Gastroesophageal sphincter (tissue), 4 donors: ENCODE data around the gene EMP1. TPM values are rescaled to one million over a fixed set of nuclear protein-coding genes. Genes with fewer than 3 reads are reported as not detected.

Source experiments
- ATAC-seq: fragments of 150-250 bp; one replicate; pipeline ENCODE4 v1.9.1; 2016; ENCODE audit warnings: mild to moderate bottlenecking, moderate library complexity
- H3K27ac ChIP-seq, 4 donors: fragments of 200-600 bp; sonication (generic) in 3 of 4; 1 replicate in 3 of 4; 2 replicates in 1 of 4; pipeline ENCODE4 v1.5.1; 2016 to 2019
- H3K27me3 ChIP-seq: fragments of 200-600 bp; sonication (generic); one replicate; pipeline ENCODE4 v1.5.1; 2019
- H3K36me3 ChIP-seq, 2 donors: fragments of 200-600 bp; sonication (generic); one replicate each; pipeline ENCODE4 v1.5.1; 2019; ENCODE audit warnings: control low read depth in 1 of 2
- H3K4me1 ChIP-seq, 3 donors: fragments of 200-600 bp; sonication (generic); 1 replicate in 2 of 3; 2 replicates in 1 of 3; pipeline ENCODE4 v1.5.1; 2016 to 2019; ENCODE audit warnings: control low read depth in 2 of 3
- H3K4me3 ChIP-seq, 2 donors: fragments of 200-600 bp; sonication (generic); one replicate each; pipeline ENCODE4 v1.5.1; 2019; ENCODE audit warnings: mild to moderate bottlenecking in 1 of 2, moderate library complexity in 1 of 2
- H3K9me3 ChIP-seq, 3 donors: fragments of 200-600 bp; sonication (generic); one replicate each; pipeline ENCODE4 v1.5.1; 2017 to 2019; ENCODE audit warnings: control low read depth in 2 of 3
- EP300 ChIP-seq: sonication (generic); formaldehyde crosslinking; IDR thresholded peaks from one replicate; pipeline ENCODE4 v1.6.1; 2017; ENCODE audit warnings: antibody characterized with exemption, mild to moderate bottlenecking
- POLR2A ChIP-seq, 2 donors: fragments of 450-650 bp; IDR thresholded peaks; one replicate each; pipeline ENCODE4 v1.6.1; 2017; ENCODE audit warnings: antibody characterized with exemption in 2 of 2, mild to moderate bottlenecking in 2 of 2, moderate library complexity in 1 of 2
- POLR2AphosphoS5 ChIP-seq: sonication (generic); formaldehyde crosslinking; IDR thresholded peaks from one replicate; pipeline ENCODE4 v1.6.1; 2017; ENCODE audit warnings: antibody characterized with exemption
- WGBS, 2 donors: methylation state at CpG; one replicate each; pipeline ENCODE4 v1.1.5; 2018; ENCODE audit warnings: low coverage in 1 of 2; 5-methylcytosine and 5-hydroxymethylcytosine counted together
- total RNA-seq, 4 donors: library from RNA; depleted of rRNA; stranded (reverse); fragments of >200 nt; gene quantifications; one replicate each; pipeline ENCODE4 v1.1.0, GENCODE V29; 2016
- TF ChIP-seq, protein P1 (sequence below), 4 experiments: fragments of 200-600 bp in 2 of 4; fragments of 450-650 bp in 2 of 4; sonication (generic) in 1 of 4; IDR thresholded peaks; one replicate each; pipeline ENCODE4 v1.5.1; 2017 to 2019; ENCODE audit warnings: antibody characterized with exemption in 4 of 4, mild to moderate bottlenecking in 2 of 4, moderate library complexity in 2 of 4

EMP1 gene
- total RNA-seq, 4 donors from 2014 or later, result 50.0 to 482 (median 331) TPM

- H3K4me1 ChIP-seq, result peaks cover 0 to 6% (median 0%) of the 10 kb centered on the region in 3 donors
- peak; percentile 73 for ATAC-seq
- peaks cover 0 to 4% of the 10 kb centered on the region in 2 donors for H3K36me3 ChIP-seq
- no peaks in the 10 kb centered on the region for H3K27me3 ChIP-seq
- H3K9me3 ChIP-seq, result peaks cover 0 to 5% (median 0%) of the 10 kb centered on the region in 3 donors
- WGBS, 2 donors, result 33 to 42% methylated on average over 3 of the region's 3 CpGs
- TF ChIP-seq EP300 (no peak), POLR2AphosphoS5 (peak; percentile 21)
- TF ChIP-seq, protein P1, sequence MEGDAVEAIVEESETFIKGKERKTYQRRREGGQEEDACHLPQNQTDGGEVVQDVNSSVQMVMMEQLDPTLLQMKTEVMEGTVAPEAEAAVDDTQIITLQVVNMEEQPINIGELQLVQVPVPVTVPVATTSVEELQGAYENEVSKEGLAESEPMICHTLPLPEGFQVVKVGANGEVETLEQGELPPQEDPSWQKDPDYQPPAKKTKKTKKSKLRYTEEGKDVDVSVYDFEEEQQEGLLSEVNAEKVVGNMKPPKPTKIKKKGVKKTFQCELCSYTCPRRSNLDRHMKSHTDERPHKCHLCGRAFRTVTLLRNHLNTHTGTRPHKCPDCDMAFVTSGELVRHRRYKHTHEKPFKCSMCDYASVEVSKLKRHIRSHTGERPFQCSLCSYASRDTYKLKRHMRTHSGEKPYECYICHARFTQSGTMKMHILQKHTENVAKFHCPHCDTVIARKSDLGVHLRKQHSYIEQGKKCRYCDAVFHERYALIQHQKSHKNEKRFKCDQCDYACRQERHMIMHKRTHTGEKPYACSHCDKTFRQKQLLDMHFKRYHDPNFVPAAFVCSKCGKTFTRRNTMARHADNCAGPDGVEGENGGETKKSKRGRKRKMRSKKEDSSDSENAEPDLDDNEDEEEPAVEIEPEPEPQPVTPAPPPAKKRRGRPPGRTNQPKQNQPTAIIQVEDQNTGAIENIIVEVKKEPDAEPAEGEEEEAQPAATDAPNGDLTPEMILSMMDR (IDR thresholded peaks at IDR 0.05), result no peak
- H3K4me3 ChIP-seq, result no peak overlapping the region
- H3K27ac ChIP-seq, result no peak overlapping the region
Measured at GRCh38 chr12:13223941-13224340, 27.4 kb downstream of the EMP1 start.

- peaks cover 6% of the 10 kb centered on the region for H3K27me3 ChIP-seq
- no peak overlapping the region for H3K4me3 ChIP-seq
- H3K4me1 ChIP-seq, result peaks cover 0 to 1% (median 0%) of the 10 kb centered on the region in 3 donors
- ATAC-seq, result no peak
- 69 to 100% methylated on average over 1 to 5 of the region's 7 CpGs for WGBS, 2 donors
- no peaks in the 10 kb centered on the region for H3K36me3 ChIP-seq
- H3K9me3 ChIP-seq, result no peaks in the 10 kb centered on the region
- TF ChIP-seq EP300 (no peak), POLR2AphosphoS5 (no peak), POLR2A (IDR thresholded peaks at IDR 0.05) (no peak)
- TF ChIP-seq, protein P1 (IDR thresholded peaks at IDR 0.05), result no peak
- H3K27ac ChIP-seq, result no peak overlapping the region
Measured at GRCh38 chr12:13227191-13227590, 30.7 kb downstream of the EMP1 start.

GRCh38 chr12:13228579-13228978 is 32.1 kb downstream of the EMP1 start:
- Histone ChIP-seq H3K9me3 (no peaks in the 10 kb centered on the region), H3K36me3 (no peaks in the 10 kb centered on the region), H3K27ac (no peak overlapping the region), H3K4me1 (no peaks in the 10 kb centered on the region), H3K27me3 (peaks cover 6% of the 10 kb centered on the region), H3K4me3 (no peak overlapping the region)
- TF ChIP-seq EP300 (no peak), POLR2AphosphoS5 (no peak)
- no peak for ATAC-seq
- WGBS, 2 donors, result 78% methylated on average over 6 to 7 of the region's 7 CpGs

GRCh38 chr12:13229504-13229903 is 33.0 kb downstream of the EMP1 start:
- Histone ChIP-seq H3K27ac (no peak overlapping the region), H3K9me3 (no peaks in the 10 kb centered on the region), H3K4me1 (no peaks in the 10 kb centered on the region), H3K27me3 (peaks cover 6% of the 10 kb centered on the region), H3K36me3 (no peaks in the 10 kb centered on the region), H3K4me3 (no peak overlapping the region)
- TF ChIP-seq, protein P1 (IDR thresholded peaks at IDR 0.05), result no peak
- ATAC-seq, result no peak
- WGBS, 2 donors, result 73% methylated on average over 3 to 4 of the region's 5 CpGs

GRCh38 chr12:13230500-13230899 is 34.0 kb downstream of the EMP1 start:
- H3K4me3 ChIP-seq, result no peak overlapping the region
- no peaks in the 10 kb centered on the region for H3K36me3 ChIP-seq
- ATAC-seq, result peak; percentile 65
- H3K27ac ChIP-seq, result no peak overlapping the region
- no peaks in the 10 kb centered on the region for H3K9me3 ChIP-seq
- WGBS, 2 donors, result 45 to 52% methylated on average over 2 to 5 of the region's 5 CpGs
- no peak for TF ChIP-seq POLR2A (IDR thresholded peaks at IDR 0.05)
- TF ChIP-seq, protein P1 (IDR thresholded peaks at IDR 0.05), result no peak
- no peak for TF ChIP-seq EP300
- no peak for TF ChIP-seq POLR2AphosphoS5
- H3K4me1 ChIP-seq, result no peaks in the 10 kb centered on the region
- peaks cover 6% of the 10 kb centered on the region for H3K27me3 ChIP-seq
